MCF 10A (cell line): ENCODE measurements around the gene LRRC32. TPM values are rescaled to one million over a fixed set of nuclear protein-coding genes. Genes with fewer than 3 reads are reported as not detected.

Source experiments
- BruUV-seq: library from RNA; stranded (reverse); fragments of 400-500 nt; replicated peaks from 2 replicates; lab custom pipeline; 2021; lab: Mats Ljungman, UMichigan
- CTCF ChIA-PET: fragments of 300-600 bp; sonication (Branson Sonifier 250); formaldehyde crosslinking; extraction: SDS; loops from one replicate; lab custom pipeline; 2021; ENCODE audit warnings: antibody characterized with exemption, inconsistent platforms; lab: Yijun Ruan, JAX
- POLR2A ChIA-PET: fragments of 300-600, 350-650 bp; sonication (Branson Sonifier 250); formaldehyde crosslinking; extraction: SDS; loops from one replicate; lab custom pipeline; 2020; ENCODE audit warnings: antibody characterized with exemption, inconsistent platforms; lab: Yijun Ruan, JAX
- DNase-seq: peaks from one replicate; pipeline ENCODE4 v3.0.0-alpha.2; 2018; ENCODE audit not compliant: unreplicated experiment
- H3K27ac Mint-ChIP-seq: one replicate; pipeline ENCODE4 v1.8.0; 2022; ENCODE audit warnings: mild to moderate bottlenecking, low read depth, mixed read lengths; ENCODE audit not compliant: unreplicated experiment
- H3K27me3 Mint-ChIP-seq: one replicate; pipeline ENCODE4 v1.8.0; 2022; ENCODE audit warnings: mixed read lengths; ENCODE audit not compliant: insufficient read depth, unreplicated experiment
- H3K36me3 Mint-ChIP-seq: one replicate; pipeline ENCODE4 v1.8.0; 2022; ENCODE audit warnings: mild to moderate bottlenecking, moderate library complexity, mixed read lengths; ENCODE audit not compliant: insufficient read depth, unreplicated experiment
- H3K4me1 Mint-ChIP-seq: one replicate; pipeline ENCODE4 v1.8.0; 2022; ENCODE audit warnings: mixed read lengths; ENCODE audit not compliant: insufficient read depth, unreplicated experiment
- H3K4me3 Mint-ChIP-seq: one replicate; pipeline ENCODE4 v1.8.0; 2022; ENCODE audit warnings: mild to moderate bottlenecking, moderate library complexity, mixed read lengths; ENCODE audit not compliant: unreplicated experiment
- H3K9me3 Mint-ChIP-seq: one replicate; pipeline ENCODE4 v1.8.0; 2022; ENCODE audit warnings: mixed read lengths; ENCODE audit not compliant: unreplicated experiment
- intact Hi-C: fragments of 100-400 bp; cut with micrococcal nuclease; formaldehyde crosslinking; loops from 2 replicates; pipeline ENCODE4 v1.14.1; 2022
- total RNA-seq: library from RNA; stranded (reverse); gene quantifications from 2 replicates; pipeline ENCODE4 v1.2.3, GENCODE V29; 2022
- TF ChIP-seq, protein P1 (sequence below): fragments of 200-600 bp; IDR thresholded peaks from one replicate; pipeline ENCODE4 v1.8.0; 2022; ENCODE audit warnings: antibody characterized with exemption, mild to moderate bottlenecking; ENCODE audit not compliant: unreplicated experiment

Gene LRRC32
- total RNA-seq, 1 experiment from 2014 or later = not detected

DNA sequence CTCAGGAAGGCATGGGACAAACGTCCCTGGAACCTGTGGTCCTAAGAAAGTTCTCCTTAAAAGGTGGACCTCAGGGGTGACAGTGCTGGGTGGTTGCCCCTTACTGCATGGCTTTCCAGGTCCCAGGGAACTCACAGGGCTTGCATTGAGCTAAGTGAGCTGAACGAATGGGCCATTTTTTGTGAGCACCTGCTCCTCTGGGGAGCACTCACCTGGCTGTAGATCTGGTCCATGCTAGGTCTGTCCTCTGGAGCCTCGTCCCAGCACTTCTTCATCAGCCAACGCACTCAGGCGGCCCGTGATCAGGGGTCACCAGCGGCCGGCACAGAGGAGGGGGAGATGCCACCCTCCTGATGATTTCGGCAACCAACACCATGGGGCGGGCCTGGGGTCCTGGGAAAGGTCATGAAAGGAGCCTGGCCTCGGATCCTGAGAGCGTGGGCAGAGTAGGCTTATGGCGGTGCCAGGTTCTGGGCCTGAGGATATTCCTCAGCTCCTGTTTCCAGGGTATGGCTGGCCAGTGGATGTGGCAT, 36.8 kb upstream of the LRRC32 start:
- H3K4me3 Mint-ChIP-seq = no peak overlapping the region
- TF ChIP-seq, protein P1, sequence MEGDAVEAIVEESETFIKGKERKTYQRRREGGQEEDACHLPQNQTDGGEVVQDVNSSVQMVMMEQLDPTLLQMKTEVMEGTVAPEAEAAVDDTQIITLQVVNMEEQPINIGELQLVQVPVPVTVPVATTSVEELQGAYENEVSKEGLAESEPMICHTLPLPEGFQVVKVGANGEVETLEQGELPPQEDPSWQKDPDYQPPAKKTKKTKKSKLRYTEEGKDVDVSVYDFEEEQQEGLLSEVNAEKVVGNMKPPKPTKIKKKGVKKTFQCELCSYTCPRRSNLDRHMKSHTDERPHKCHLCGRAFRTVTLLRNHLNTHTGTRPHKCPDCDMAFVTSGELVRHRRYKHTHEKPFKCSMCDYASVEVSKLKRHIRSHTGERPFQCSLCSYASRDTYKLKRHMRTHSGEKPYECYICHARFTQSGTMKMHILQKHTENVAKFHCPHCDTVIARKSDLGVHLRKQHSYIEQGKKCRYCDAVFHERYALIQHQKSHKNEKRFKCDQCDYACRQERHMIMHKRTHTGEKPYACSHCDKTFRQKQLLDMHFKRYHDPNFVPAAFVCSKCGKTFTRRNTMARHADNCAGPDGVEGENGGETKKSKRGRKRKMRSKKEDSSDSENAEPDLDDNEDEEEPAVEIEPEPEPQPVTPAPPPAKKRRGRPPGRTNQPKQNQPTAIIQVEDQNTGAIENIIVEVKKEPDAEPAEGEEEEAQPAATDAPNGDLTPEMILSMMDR = no peak
- ChIA-PET CTCF (interaction anchor here (1.0 to 3.2 kb wide), 2 partner anchors 15 to 384 kb away, joined by 3 to 14 read pairs; no protein-coding TSS in a partner anchor), POLR2A (no interaction called here)
- H3K4me1 Mint-ChIP-seq = no peaks in the 10 kb centered on the region
- DNase-seq = no peak
- no TSS peak for BruUV-seq
- intact Hi-C loops = no loop called here
- H3K36me3 Mint-ChIP-seq = no peaks in the 10 kb centered on the region
- peaks cover 13% of the 10 kb centered on the region for H3K9me3 Mint-ChIP-seq
- H3K27me3 Mint-ChIP-seq = peaks cover 20% of the 10 kb centered on the region
- no peak overlapping the region for H3K27ac Mint-ChIP-seq

DNA sequence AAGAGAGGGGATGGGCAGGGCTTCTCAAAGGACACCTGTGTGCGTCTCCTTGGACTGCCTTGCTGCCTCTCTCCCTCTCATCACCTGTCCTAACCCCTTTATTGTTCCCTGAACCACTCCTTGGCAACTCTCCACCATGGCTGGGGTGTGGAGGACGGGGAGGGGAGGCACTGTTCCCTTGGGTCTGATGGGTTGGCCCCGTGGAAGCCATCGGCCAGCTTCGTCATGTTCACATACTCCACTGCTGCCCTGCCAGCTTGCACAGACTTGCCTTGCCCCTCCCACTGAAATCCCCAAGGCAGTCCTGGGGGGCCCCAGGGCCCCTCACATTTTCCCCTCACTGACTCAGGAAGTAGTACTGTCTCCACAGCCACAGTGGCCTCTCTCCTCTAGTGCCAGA, 36.1 kb upstream of the LRRC32 start:
- H3K9me3 Mint-ChIP-seq = peaks cover 13% of the 10 kb centered on the region
- H3K4me3 Mint-ChIP-seq = no peak overlapping the region
- CTCF ChIA-PET = interaction anchor here (0.5 to 3.2 kb wide), 3 partner anchors 16 to 974 kb away, joined by 3 to 14 read pairs (median 3); no protein-coding TSS in a partner anchor

DNA sequence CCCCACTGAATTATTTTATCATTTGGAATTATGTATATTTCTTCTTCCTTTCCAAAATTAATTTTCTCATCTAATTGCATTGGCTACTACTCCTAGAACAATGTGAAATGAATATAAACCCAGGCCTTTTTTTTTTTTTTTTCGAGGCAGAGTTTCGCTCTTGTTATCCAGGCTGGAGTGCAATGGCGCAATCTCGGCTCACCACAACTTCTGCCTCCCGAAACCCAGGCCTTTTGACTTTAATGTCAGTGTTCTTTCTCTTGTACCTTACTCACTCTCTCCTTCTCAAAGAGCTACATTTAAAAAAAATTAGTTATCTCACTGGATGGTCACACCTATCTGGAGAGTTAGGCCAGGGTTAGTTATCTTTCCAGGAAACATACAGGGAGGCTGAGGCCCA, 35.3 kb upstream of the LRRC32 start:
- no TSS peak for BruUV-seq
- no peak for DNase-seq
- no peak overlapping the region for H3K27ac Mint-ChIP-seq
- H3K4me1 Mint-ChIP-seq = peaks cover 6% of the 10 kb centered on the region
- ChIA-PET CTCF (interaction anchor here (0.5 to 3.2 kb wide), 3 partner anchors 17 to 975 kb away, joined by 3 to 14 read pairs (median 3); no protein-coding TSS in a partner anchor), POLR2A (no interaction called here)
- peaks cover 13% of the 10 kb centered on the region for H3K9me3 Mint-ChIP-seq
- no peaks in the 10 kb centered on the region for H3K36me3 Mint-ChIP-seq
- peaks cover 20% of the 10 kb centered on the region for H3K27me3 Mint-ChIP-seq
- H3K4me3 Mint-ChIP-seq = no peak overlapping the region
- intact Hi-C loops = no loop called here
- TF ChIP-seq, protein P1 = no peak

More for the DNA sequence above, 36.1 kb upstream of the LRRC32 start:
- POLR2A ChIA-PET = no interaction called here
- no TSS peak for BruUV-seq
- no peaks in the 10 kb centered on the region for H3K4me1 Mint-ChIP-seq
- H3K27ac Mint-ChIP-seq = no peak overlapping the region
- H3K27me3 Mint-ChIP-seq = peaks cover 20% of the 10 kb centered on the region
- intact Hi-C loops = no loop called here
- TF ChIP-seq, protein P1 = no peak
- DNase-seq = no peak
- H3K36me3 Mint-ChIP-seq = no peaks in the 10 kb centered on the region

DNA sequence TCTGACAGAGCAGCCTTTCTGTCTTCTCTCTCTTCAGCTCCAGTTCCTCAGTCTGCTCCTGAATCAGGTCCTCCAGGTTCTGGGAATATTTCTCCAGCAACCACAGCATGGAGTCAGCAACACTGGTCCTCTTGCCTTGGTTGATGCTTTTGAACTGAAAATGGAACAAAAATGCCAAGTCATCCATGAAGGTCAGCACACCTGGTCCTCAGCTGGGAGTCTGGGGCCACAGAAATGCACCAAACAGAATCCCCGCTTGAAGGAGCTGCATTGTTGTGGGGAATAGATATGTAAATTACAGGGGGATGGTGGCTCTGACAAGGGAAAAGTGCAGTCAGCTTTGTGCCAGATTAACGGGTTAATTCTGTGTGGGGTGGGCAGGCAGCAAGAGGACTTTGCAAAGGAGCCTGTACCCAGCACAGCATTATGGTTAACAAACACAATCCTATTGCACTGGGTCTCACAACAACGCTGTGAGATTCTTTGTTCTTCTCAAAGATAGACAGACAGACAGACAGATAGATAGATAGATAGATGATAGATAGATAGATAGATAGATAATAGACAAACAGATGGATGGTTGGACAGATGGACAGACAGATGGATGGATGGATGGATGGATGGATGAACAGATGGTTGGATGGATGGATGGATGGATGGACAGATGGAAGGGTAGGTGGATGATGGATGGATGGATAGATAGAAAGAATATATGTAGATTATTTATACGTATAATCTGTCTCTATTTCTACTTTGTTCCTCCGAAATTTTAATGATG, 33.8 kb upstream of the LRRC32 start:
- no peak overlapping the region for H3K27ac Mint-ChIP-seq
- intact Hi-C loops = no loop called here
- ChIA-PET POLR2A (no interaction called here), CTCF (no interaction called here)
- BruUV-seq = no TSS peak
- no peak overlapping the region for H3K4me3 Mint-ChIP-seq
- H3K9me3 Mint-ChIP-seq = peaks cover 13% of the 10 kb centered on the region
- peaks cover 20% of the 10 kb centered on the region for H3K27me3 Mint-ChIP-seq
- TF ChIP-seq, protein P1 = no peak
- no peaks in the 10 kb centered on the region for H3K36me3 Mint-ChIP-seq
- no peak for DNase-seq
- H3K4me1 Mint-ChIP-seq = peaks cover 16% of the 10 kb centered on the region
